PC-9 (cell line): ENCODE results near the gene ISOC2. TPM values are rescaled to one million over a fixed set of nuclear protein-coding genes. Genes with fewer than 3 reads are reported as not detected.

Source experiments
- BruUV-seq: library from RNA; stranded (reverse); fragments of 400-500 nt; replicated peaks from 2 replicates; lab custom pipeline; 2021; lab: Mats Ljungman, UMichigan
- CTCF ChIA-PET: fragments of 300-600 bp; sonication (Branson Sonifier 250); formaldehyde crosslinking; loops from one replicate; lab custom pipeline; 2022; ENCODE audit warnings: antibody characterized with exemption; lab: Charles Lee
- POLR2A ChIA-PET: fragments of 300-600 bp; sonication (Branson Sonifier 250); formaldehyde crosslinking; loops from one replicate; lab custom pipeline; 2022; ENCODE audit warnings: antibody characterized with exemption; ENCODE audit not compliant: unreplicated experiment; lab: Charles Lee
- DNase-seq, 2 experiments: peaks; one replicate each; pipeline versions ENCODE4 v3.0.0 to v3.0.0-alpha.2; 2015 to 2022; ENCODE audit warnings: mixed read lengths in 1 of 2
- H2AFZ ChIP-seq: fragments of 200-600 bp; sonication (generic); 2 replicates; pipeline ENCODE4 v1.8.1; 2017; ENCODE audit warnings: antibody characterized with exemption
- H3F3A ChIP-seq: fragments of 200-600 bp; sonication (generic); 2 replicates; pipeline ENCODE4 v1.8.1; 2017; ENCODE audit warnings: antibody characterized with exemption, mild to moderate bottlenecking, low read depth; ENCODE audit not compliant: insufficient read depth
- H3K27ac ChIP-seq: fragments of 200-600 bp; sonication (generic); 2 replicates; pipeline ENCODE4 v1.6.1; 2016; ENCODE audit warnings: mixed run types
- H3K27me3 ChIP-seq: fragments of 200-600 bp; sonication (generic); 2 replicates; pipeline ENCODE4 v1.6.1; 2016; ENCODE audit warnings: low read depth, mixed run types; ENCODE audit not compliant: insufficient read depth
- H3K36me3 ChIP-seq: fragments of 200-600 bp; sonication (generic); 2 replicates; pipeline ENCODE4 v1.6.1; 2016; ENCODE audit warnings: low read depth, mixed run types
- H3K4me1 ChIP-seq: fragments of 200-600 bp; sonication (generic); replicated peaks from 2 replicates; pipeline ENCODE4 v1.6.1; 2016; ENCODE audit warnings: mixed run types; ENCODE audit not compliant: insufficient read depth
- H3K4me2 ChIP-seq: fragments of 200-600 bp; sonication (generic); 2 replicates; pipeline ENCODE4 v1.6.1; 2017; ENCODE audit warnings: mixed run types
- H3K4me3 ChIP-seq: fragments of 200-600 bp; sonication (generic); 2 replicates; pipeline ENCODE4 v1.6.1; 2016; ENCODE audit warnings: mixed run types
- H3K79me2 ChIP-seq: fragments of 200-600 bp; sonication (generic); 2 replicates; pipeline ENCODE4 v1.6.1; 2017; ENCODE audit warnings: low read depth, mixed run types
- H3K9me2 ChIP-seq: fragments of 200-600 bp; sonication (generic); 2 replicates; pipeline ENCODE4 v1.8.1; 2017; ENCODE audit warnings: mild to moderate bottlenecking; ENCODE audit not compliant: insufficient read depth
- H3K9me3 ChIP-seq: fragments of 200-600 bp; sonication (generic); 2 replicates; pipeline ENCODE4 v1.8.1; 2016; ENCODE audit warnings: low read depth; ENCODE audit not compliant: insufficient read depth
- H4K20me1 ChIP-seq: fragments of 200-600 bp; sonication (generic); 2 replicates; pipeline ENCODE4 v1.8.1; 2017; ENCODE audit not compliant: insufficient read depth
- CTCF ChIP-seq: fragments of 200-600 bp; sonication (generic); conservative IDR thresholded peaks from 2 replicates; pipeline ENCODE4 v1.6.1; 2017; ENCODE audit warnings: mixed run types, antibody characterized with exemption, mild to moderate bottlenecking, moderate library complexity
- EZH2 ChIP-seq: fragments of 200-600 bp; sonication (generic); IDR thresholded peaks from 2 replicates; pipeline ENCODE4 v1.8.0; 2017; ENCODE audit warnings: antibody characterized with exemption, low read depth
- intact Hi-C: fragments of 100-400 bp; cut with micrococcal nuclease; formaldehyde crosslinking; loops from one replicate; pipeline ENCODE4 v1.10.0; 2022; ENCODE audit not compliant: unreplicated experiment
- total RNA-seq: library from RNA; stranded (reverse); gene quantifications from 2 replicates; pipeline ENCODE4 v1.2.3, GENCODE V29; 2021

ISOC2 gene
- total RNA-seq, 1 experiment from 2014 or later: 92.4 TPM

- Histone ChIP-seq H3K9me3 (no peaks in the 10 kb centered on the region), H3K79me2 (no peaks in the 10 kb centered on the region), H3K4me1 (no peaks in the 10 kb centered on the region), H4K20me1 (no peaks in the 10 kb centered on the region), H3K27ac (no peak overlapping the region), H3K9me2 (no peaks in the 10 kb centered on the region), H3F3A (peaks cover 18% of the 10 kb centered on the region; the same call in 1 of the 2 replicates), H3K4me3 (no peak overlapping the region), H2AFZ (no peak overlapping the region), H3K36me3 (no peaks in the 10 kb centered on the region), H3K4me2 (no peak overlapping the region), H3K27me3 (peaks cover 32% of the 10 kb centered on the region)
- peak in 1 of 2 experiments; percentile 70 for DNase-seq
- no peak for TF ChIP-seq EZH2
- TF ChIP-seq CTCF: no peak
- intact Hi-C loops: no loop called here
- ChIA-PET POLR2A (no interaction called here), CTCF (no interaction called here)
- BruUV-seq: no TSS peak
Observed at GRCh38 chr19:55432241-55432959, 29.0 kb downstream of the ISOC2 start.

- ChIA-PET POLR2A (no interaction called here), CTCF (no interaction called here)
- Histone ChIP-seq H3K9me3 (no peaks in the 10 kb centered on the region), H3K27me3 (peaks cover 44% of the 10 kb centered on the region), H3K4me1 (no peaks in the 10 kb centered on the region), H3K27ac (no peak overlapping the region), H3K4me2 (no peak overlapping the region), H4K20me1 (no peaks in the 10 kb centered on the region), H3K4me3 (no peak overlapping the region), H3K36me3 (no peaks in the 10 kb centered on the region), H3F3A (peaks cover 12% of the 10 kb centered on the region; the same call in 1 of the 2 replicates), H3K79me2 (no peaks in the 10 kb centered on the region), H2AFZ (no peak overlapping the region), H3K9me2 (no peaks in the 10 kb centered on the region)
- no TSS peak for BruUV-seq
- intact Hi-C loops: no loop called here
- TF ChIP-seq EZH2 (no peak), CTCF (no peak)
- DNase-seq: no peak
Observed at GRCh38 chr19:55431183-55431582, 30.3 kb downstream of the ISOC2 start.

GRCh38 chr19:55426042-55426441, 35.4 kb downstream of the ISOC2 start:
- H3F3A ChIP-seq: no peaks in the 10 kb centered on the region
- H4K20me1 ChIP-seq: no peaks in the 10 kb centered on the region
- no peak for DNase-seq
- H3K4me2 ChIP-seq: no peak overlapping the region
- no peaks in the 10 kb centered on the region for H3K79me2 ChIP-seq
- intact Hi-C loops: no loop called here
- no TSS peak for BruUV-seq
- H3K4me1 ChIP-seq: no peaks in the 10 kb centered on the region
- no peak overlapping the region for H2AFZ ChIP-seq
- peaks cover 87% of the 10 kb centered on the region for H3K27me3 ChIP-seq
- H3K36me3 ChIP-seq: no peaks in the 10 kb centered on the region
- TF ChIP-seq EZH2 (no peak), CTCF (no peak)
- no peaks in the 10 kb centered on the region for H3K9me3 ChIP-seq
- H3K27ac ChIP-seq: no peak overlapping the region
- ChIA-PET POLR2A (no interaction called here), CTCF (interaction anchor here (0.7 kb wide), 1 partner anchor 90 kb away, joined by 6 read pairs; no protein-coding TSS in a partner anchor)
- no peak overlapping the region for H3K4me3 ChIP-seq
- no peaks in the 10 kb centered on the region for H3K9me2 ChIP-seq
